K562 (cell line): Measurements from ENCODE around the gene FES. TPM values are rescaled to one million over a fixed set of nuclear protein-coding genes. Genes with fewer than 3 reads are reported as not detected.

Source experiments
- ATAC-seq: fragments of 200-7000 bp; cut with Tn5 transposase; 3 replicates; pipeline ENCODE4 v1.9.1; 2020; ENCODE audit warnings: moderate library complexity
- BruUV-seq: library from RNA; stranded (reverse); fragments of 400-500 nt; replicated peaks from 2 replicates; lab custom pipeline; 2021; lab: Mats Ljungman, UMichigan
- CTCF ChIA-PET: fragments of 300-600 bp; formaldehyde crosslinking; extraction: SDS; loops from one replicate; lab custom pipeline; 2021; ENCODE audit warnings: low intra/inter-chr PET ratio; lab: Yijun Ruan, JAX
- POLR2A ChIA-PET: fragments of 300-600, 350-650 bp; sonication (Branson Sonifier 250); formaldehyde crosslinking; extraction: SDS; loops from one replicate; lab custom pipeline; 2021; ENCODE audit warnings: antibody characterized with exemption, inconsistent platforms; lab: Yijun Ruan, JAX
- DNase-seq, 4 experiments: peaks; one replicate each; pipeline versions ENCODE4 v3.0.0 to v3.0.0-alpha.2; 2011 to 2018; ENCODE audit warnings: low spot score in 3 of 4, mixed read lengths in 3 of 4; ENCODE audit errors: extremely low read depth in 1 of 4
- FAIRE-seq: peaks from 2 replicates; lab custom pipeline; 2011; peaks lifted over from hg19 to GRCh38; lab: Jason Lieb, UNC
- H2AFZ ChIP-seq: 2 replicates; pipeline ENCODE4 v1.6.0; 2011; ENCODE audit warnings: low read depth, low read length, control low read depth, inconsistent platforms
- H3K27ac ChIP-seq: fragments of 200-600 bp; 3 replicates; pipeline ENCODE4 v1.8.0; 2011; ENCODE audit warnings: low read depth, mild to moderate bottlenecking, control low read depth, inconsistent platforms, low read length, moderate library complexity, mixed read lengths; ENCODE audit errors: extremely low read depth
- H3K27me3 ChIP-seq, 2 experiments: fragments of 300-600 bp in 1 of 2; 2 replicates in 1 of 2; 3 replicates in 1 of 2; pipeline versions ENCODE4 v1.6.0 to v1.8.0; 2011; ENCODE audit warnings: inconsistent platforms in 2 of 2, low read length in 2 of 2, mild to moderate bottlenecking in 1 of 2, mixed read lengths in 1 of 2, moderate library complexity in 1 of 2; ENCODE audit not compliant: control insufficient read depth in 2 of 2, insufficient read depth in 2 of 2
- H3K36me3 ChIP-seq: fragments of 300-600 bp; 3 replicates; pipeline ENCODE4 v1.8.0; 2011; ENCODE audit warnings: mild to moderate bottlenecking, low read length, inconsistent platforms; ENCODE audit not compliant: control insufficient read depth, insufficient read depth
- H3K4me1 ChIP-seq, 2 experiments: fragments of 200-600 bp in 1 of 2; replicated peaks in 1 of 2; 2 replicates in 1 of 2; 3 replicates in 1 of 2; pipeline versions ENCODE4 v1.5.1 to v1.8.0; 2011; ENCODE audit warnings: inconsistent platforms in 2 of 2, low read length in 2 of 2, mild to moderate bottlenecking in 1 of 2, mixed read lengths in 1 of 2, moderate library complexity in 1 of 2; ENCODE audit not compliant: control insufficient read depth in 2 of 2, insufficient read depth in 2 of 2
- H3K4me2 ChIP-seq: 2 replicates; pipeline ENCODE4 v1.6.1; 2011; ENCODE audit warnings: low read length, control low read depth, inconsistent platforms, mixed read lengths; ENCODE audit not compliant: insufficient read depth
- H3K4me3 ChIP-seq: fragments of 200-600 bp; sonication (generic), shearing (Covaris generic); 2 replicates; pipeline ENCODE4 v1.5.1; 2016; ENCODE audit warnings: control low read depth, inconsistent platforms
- H3K79me2 ChIP-seq: fragments of 200-600 bp; 3 replicates; pipeline ENCODE4 v1.8.0; 2011; ENCODE audit warnings: low read length, inconsistent platforms; ENCODE audit not compliant: control insufficient read depth, insufficient read depth
- H3K9ac ChIP-seq, 2 experiments: 2 replicates each; pipeline versions ENCODE4 v1.6.0 to v1.6.1; 2011; ENCODE audit warnings: low read depth in 2 of 2, low read length in 2 of 2, control low read depth in 1 of 2, inconsistent platforms in 1 of 2, mild to moderate bottlenecking in 1 of 2, mixed read lengths in 1 of 2; ENCODE audit not compliant: insufficient read depth in 1 of 2
- H3K9me1 ChIP-seq: one replicate; pipeline ENCODE4 v1.6.0; 2011; ENCODE audit warnings: inconsistent platforms, mild to moderate bottlenecking, low read length, moderate library complexity; ENCODE audit not compliant: control insufficient read depth, insufficient read depth
- H3K9me3 ChIP-seq: replicated peaks from 2 replicates; pipeline ENCODE4 v1.5.1; 2011; ENCODE audit warnings: low read depth, low read length, inconsistent platforms; ENCODE audit not compliant: control insufficient read depth, insufficient read depth
- H4K20me1 ChIP-seq: replicated peaks from 2 replicates; pipeline ENCODE4 v1.6.1; 2011; ENCODE audit warnings: low read length, inconsistent platforms, mixed read lengths; ENCODE audit not compliant: control insufficient read depth, insufficient read depth
- HMGN3 ChIP-seq: IDR thresholded peaks from 2 replicates; pipeline ENCODE4 v1.6.1; 2011; ENCODE audit warnings: borderline replicate concordance, low read depth, mild to moderate bottlenecking, mixed read lengths, low read length; ENCODE audit not compliant: insufficient read length; ENCODE audit errors: extremely low read depth
- MAZ ChIP-seq, 2 experiments: fragments of 450-650 bp in 1 of 2; sonication (generic) in 1 of 2; formaldehyde crosslinking; IDR thresholded peaks in 1 of 2; conservative IDR thresholded peaks in 1 of 2; 2 replicates each; pipeline versions ENCODE4 v1.4.0 to v1.5.0; 2020; ENCODE audit warnings: mild to moderate bottlenecking in 1 of 2, missing genetic modification reagents in 1 of 2
- NFIC ChIP-seq: fragments of 450-650 bp; IDR thresholded peaks from 2 replicates; pipeline ENCODE4 v1.6.1; 2017; ENCODE audit warnings: mild to moderate bottlenecking, inconsistent platforms
- NONO ChIP-seq, 2 experiments: fragments of 200-400 bp in 1 of 2; fragments of 450-650 bp in 1 of 2; formaldehyde crosslinking in 1 of 2; IDR thresholded peaks; 2 replicates each; pipeline ENCODE4 v1.6.1; 2017; ENCODE audit warnings: low read depth in 2 of 2, mild to moderate bottlenecking in 2 of 2, moderate library complexity in 2 of 2, low read length in 1 of 2
- POLR2H ChIP-seq: IDR thresholded peaks from 2 replicates; pipeline ENCODE4 v1.6.1; 2016; ENCODE audit warnings: missing genetic modification characterization, low read depth, mild to moderate bottlenecking, control low read depth, missing compliant biosample characterization, moderate library complexity
- PRPF4 ChIP-seq: fragments of 200-400 bp; formaldehyde crosslinking; IDR thresholded peaks from one replicate; pipeline ENCODE4 v1.6.1; 2017; ENCODE audit warnings: low read length, low read depth, mild to moderate bottlenecking; ENCODE audit not compliant: insufficient read depth, poor library complexity, severe bottlenecking
- SNAPC5 ChIP-seq: fragments of 250-450 bp; sonication (Bioruptor Pico); IDR thresholded peaks from 2 replicates; pipeline ENCODE4 v1.8.0; 2021; ENCODE audit warnings: moderate library complexity, mild to moderate bottlenecking, inconsistent platforms
- ZNF133 ChIP-seq: fragments of 250-450 bp; sonication (Bioruptor Pico); IDR thresholded peaks from 2 replicates; pipeline ENCODE4 v1.4.0; 2020; ENCODE audit warnings: mild to moderate bottlenecking
- WGBS: fragments of 100-300 bp; shearing (Covaris generic); methylation state at CpG from one replicate; pipeline ENCODE4 v1.1.6; 2016; ENCODE audit warnings: low coverage, mixed read lengths; ENCODE audit not compliant: insufficient coverage; ENCODE audit errors: missing lambda C conversion rate; 5-methylcytosine and 5-hydroxymethylcytosine counted together
- in situ Hi-C: fragments of 300-500 bp; cut with MboI; formaldehyde crosslinking; loops from 4 replicates; pipeline ENCODE4 v1.15.0; 2018; ENCODE audit warnings: inconsistent platforms, mixed read lengths
- intact Hi-C: fragments of 100-400 bp; cut with micrococcal nuclease; formaldehyde crosslinking; loops from 2 replicates; pipeline ENCODE4 v1.14.2; 2022
- polyA plus RNA-seq, 8 experiments: library from polyadenylated mRNA; depleted of rRNA in 4 of 8; stranded (reverse) in 5 of 8; unstranded in 3 of 8; fragments of >200 nt; fragmentation: Nextera tagmentation in 2 of 8; fragmentation: Illumina TruSeq in 1 of 8; extraction: Ambion mirVana in 2 of 8; extraction: Trizol in 1 of 8; gene quantifications; 2 replicates each; pipeline versions ENCODE4 v1.2.1 to v1.2.3, GENCODE V29; 2011 to 2014; ENCODE audit warnings: inconsistent platforms in 1 of 8, missing spikeins in 1 of 8
- total RNA-seq, 7 experiments: library from RNA; depleted of rRNA in 6 of 7; stranded (reverse); fragments of >200 nt in 6 of 7; fragmentation: Illumina TruSeq in 2 of 7; extraction: Trizol in 2 of 7; gene quantifications; 2 replicates each; pipeline versions ENCODE4 v1.2.1 to v1.2.3, GENCODE V29; 2011 to 2021; ENCODE audit warnings: low replicate concordance in 1 of 7

FES gene
- total and polyA plus RNA-seq, 9 of the 15 experiments (the other 6 are each of a cell fraction or from before 2014, with no cell fraction given): 0.38 to 2.6 (median 0.82) TPM

- H3K9ac ChIP-seq: peak overlapping the region in 1 of 2 experiments; percentile 79; a peak in 2 of 4 replicates
- H3K9me1 ChIP-seq: peaks cover 2% of the 10 kb centered on the region
- WGBS: 79% methylated on average over 11 of the region's 13 CpGs
- no peaks in the 10 kb centered on the region for H3K9me3 ChIP-seq
- H3K27me3 ChIP-seq: no peaks in the 10 kb centered on the region
- intact Hi-C loops: loop anchor here (5.0 to 10.0 kb wide), 4 partner anchors 70 to 562 kb away; no protein-coding TSS in a partner anchor
- H4K20me1 ChIP-seq: peaks cover 3% of the 10 kb centered on the region; the same call in 1 of the 2 replicates
- POLR2A ChIA-PET: interaction anchor here (0.7 to 2.6 kb wide), 6 partner anchors 8 to 589 kb away, joined by 3 to 11 read pairs (median 4); no protein-coding TSS in a partner anchor
- no peaks in the 10 kb centered on the region for H3K79me2 ChIP-seq
- peaks cover 15% of the 10 kb centered on the region; the same call in 1 of the 3 replicates for H3K36me3 ChIP-seq
- no TSS peak for BruUV-seq
- DNase-seq (no peak), ATAC-seq (no peak), FAIRE-seq (no peak)
- H3K4me3 ChIP-seq: no peak overlapping the region
- no peak for TF ChIP-seq NFIC
- TF ChIP-seq SNAPC5 (CRISPR knock-in tag): no peak
- no peak for TF ChIP-seq PRPF4
- no peak for TF ChIP-seq ZNF133 (CRISPR knock-in tag)
- no peak for TF ChIP-seq HMGN3
- no peak for TF ChIP-seq POLR2H (tag)
- no peak for TF ChIP-seq NONO (IDR thresholded peaks at IDR 0.05; ENCODE audit: low read depth in 2 of 2, low read length in 1 of 2)
- TF ChIP-seq MAZ (CRISPR knock-in tag; conservative IDR thresholded peaks at IDR 0.05 in 1 of 2, IDR thresholded peaks at IDR 0.05 in 1 of 2): no peak
- peaks cover 10 to 73% of the 10 kb centered on the region in 2 experiments; a peak in 4 of 5 replicates for H3K4me1 ChIP-seq
- H3K27ac ChIP-seq: no peak overlapping the region; the same call in 2 of the 3 replicates
- peak overlapping the region; percentile 61; the same call in 1 of the 2 replicates for H2AFZ ChIP-seq
- H3K4me2 ChIP-seq: no peak overlapping the region
- in situ Hi-C loops: loop anchor here (5.0 to 10.0 kb wide), 3 partner anchors 240 to 572 kb away; no protein-coding TSS in a partner anchor
- CTCF ChIA-PET: interaction anchor here (1.0 to 1.5 kb wide), 3 partner anchors 239 to 594 kb away, joined by 3 to 10 read pairs (median 6); no protein-coding TSS in a partner anchor
These were observed 2.8 kb downstream of the FES start for GRCh38 chr15:90887037-90887481.
